GM23338 (cell line): ENCODE data around the gene HAO1. TPM values are rescaled to one million over a fixed set of nuclear protein-coding genes. Genes with fewer than 3 reads are reported as not detected.

Source experiments
- ATAC-seq: fragments of 200-7000 bp; cut with Tn5 transposase; 3 replicates; pipeline ENCODE4 v1.9.1; 2020
- DNase-seq: peaks from one replicate; pipeline ENCODE4 v3.0.0-alpha.2; 2015; ENCODE audit warnings: low spot score
- H2AFZ ChIP-seq: fragments of 200-600 bp; sonication (generic); 2 replicates; pipeline ENCODE4 v1.8.0; 2016; ENCODE audit warnings: antibody characterized with exemption, mild to moderate bottlenecking, moderate library complexity
- H3F3A ChIP-seq: fragments of 200-600 bp; sonication (generic); replicated peaks from 2 replicates; pipeline ENCODE4 v1.8.0; 2017; ENCODE audit warnings: antibody characterized with exemption, mixed run types, low read depth
- H3K27ac ChIP-seq: fragments of 200-600 bp; sonication (generic); 2 replicates; pipeline ENCODE4 v1.6.1; 2016; ENCODE audit warnings: low read depth
- H3K27me3 ChIP-seq: fragments of 200-600 bp; sonication (generic); 2 replicates; pipeline ENCODE4 v1.8.0; 2016; ENCODE audit warnings: mild to moderate bottlenecking, mixed run types, moderate library complexity; ENCODE audit not compliant: insufficient read depth
- H3K36me3 ChIP-seq: fragments of 200-600 bp; sonication (generic); 2 replicates; pipeline ENCODE4 v1.8.0; 2016; ENCODE audit warnings: mild to moderate bottlenecking; ENCODE audit not compliant: insufficient read depth
- H3K4me1 ChIP-seq: fragments of 200-600 bp; sonication (generic); 2 replicates; pipeline ENCODE4 v1.8.0; 2016; ENCODE audit warnings: mild to moderate bottlenecking, moderate library complexity; ENCODE audit not compliant: insufficient read depth
- H3K4me2 ChIP-seq: fragments of 200-600 bp; sonication (generic); 2 replicates; pipeline ENCODE4 v1.7.1; 2017; ENCODE audit warnings: mixed run types
- H3K4me3 ChIP-seq: fragments of 200-600 bp; sonication (generic); 2 replicates; pipeline ENCODE4 v1.6.1; 2016; ENCODE audit warnings: mixed run types
- H3K79me2 ChIP-seq: fragments of 200-600 bp; sonication (generic); replicated peaks from 2 replicates; pipeline ENCODE4 v1.8.0; 2017; ENCODE audit warnings: mild to moderate bottlenecking; ENCODE audit not compliant: insufficient read depth
- H3K9me2 ChIP-seq: fragments of 200-600 bp; sonication (generic); 2 replicates; pipeline ENCODE4 v1.8.0; 2017; ENCODE audit not compliant: insufficient read depth
- H4K20me1 ChIP-seq: fragments of 200-600 bp; sonication (generic); replicated peaks from 2 replicates; pipeline ENCODE4 v1.8.0; 2017; ENCODE audit warnings: mild to moderate bottlenecking; ENCODE audit not compliant: insufficient read depth
- H3K27ac Mint-ChIP-seq: 2 replicates; pipeline ENCODE4 v1.8.0; 2020; ENCODE audit warnings: inconsistent platforms, mild to moderate bottlenecking, moderate library complexity, mixed read lengths
- H3K27me3 Mint-ChIP-seq: 3 replicates; pipeline ENCODE4 v1.8.0; 2022; ENCODE audit warnings: low read depth, mild to moderate bottlenecking, moderate library complexity, mixed read lengths, inconsistent platforms; ENCODE audit not compliant: insufficient read depth, poor library complexity
- H3K36me3 Mint-ChIP-seq: 3 replicates; pipeline ENCODE4 v1.8.0; 2021; ENCODE audit warnings: low read depth, mild to moderate bottlenecking, inconsistent platforms, moderate library complexity, mixed read lengths
- H3K4me1 Mint-ChIP-seq: 3 replicates; pipeline ENCODE4 v1.8.0; 2020; ENCODE audit warnings: mild to moderate bottlenecking, inconsistent platforms, mixed read lengths
- H3K4me3 Mint-ChIP-seq: 3 replicates; pipeline ENCODE4 v1.8.0; 2021; ENCODE audit warnings: moderate library complexity, mild to moderate bottlenecking, inconsistent platforms, mixed read lengths
- H3K9me3 Mint-ChIP-seq: 3 replicates; pipeline ENCODE4 v1.8.0; 2020; ENCODE audit warnings: moderate library complexity, mild to moderate bottlenecking, inconsistent platforms, mixed read lengths
- CREB1 ChIP-seq: fragments of 250-450 bp; sonication (Bioruptor Pico); IDR thresholded peaks from 2 replicates; pipeline ENCODE4 v1.5.0; 2020; ENCODE audit warnings: low read depth, mild to moderate bottlenecking, moderate library complexity
- CTCF ChIP-seq, 2 experiments: fragments of 200-600 bp in 1 of 2; sonication (generic) in 1 of 2; conservative IDR thresholded peaks; 2 replicates each; pipeline versions ENCODE4 v1.5.1 to v1.6.1; 2016 to 2017; ENCODE audit warnings: antibody characterized with exemption in 2 of 2, low read depth in 2 of 2, mild to moderate bottlenecking in 2 of 2, moderate library complexity in 1 of 2
- ETS1 ChIP-seq: IDR thresholded peaks from 2 replicates; pipeline ENCODE4 v1.6.1; 2016; ENCODE audit warnings: antibody characterized with exemption
- EZH2 ChIP-seq: fragments of 200-600 bp; sonication (generic); IDR thresholded peaks from one replicate; pipeline ENCODE4 v1.8.0; 2017; ENCODE audit warnings: antibody characterized with exemption, mild to moderate bottlenecking, low read depth; ENCODE audit not compliant: unreplicated experiment
- EZH2phosphoT487 ChIP-seq: fragments of 200-600 bp; sonication (generic); IDR thresholded peaks from one replicate; pipeline ENCODE4 v1.8.1; 2018; ENCODE audit warnings: antibody characterized with exemption; ENCODE audit not compliant: unreplicated experiment
- JUNB ChIP-seq: IDR thresholded peaks from one replicate; pipeline ENCODE4 v1.6.1; 2016; ENCODE audit warnings: antibody characterized with exemption; ENCODE audit not compliant: unreplicated experiment
- NANOG ChIP-seq: IDR thresholded peaks from 2 replicates; pipeline ENCODE4 v1.6.1; 2016; ENCODE audit warnings: antibody characterized with exemption, borderline replicate concordance
- STAT1 ChIP-seq: IDR thresholded peaks from one replicate; pipeline ENCODE4 v1.6.1; 2016; ENCODE audit warnings: antibody characterized with exemption; ENCODE audit not compliant: unreplicated experiment
- ZNF114 ChIP-seq: fragments of 250-450 bp; sonication (Bioruptor Pico); IDR thresholded peaks from 2 replicates; pipeline ENCODE4 v1.5.0; 2020; ENCODE audit warnings: mild to moderate bottlenecking, moderate library complexity
- ZNF462 ChIP-seq: fragments of 250-450 bp; sonication (Bioruptor Pico); IDR thresholded peaks from 2 replicates; pipeline ENCODE4 v1.5.0; 2020; ENCODE audit warnings: mild to moderate bottlenecking, moderate library complexity
- polyA plus RNA-seq: library from polyadenylated mRNA; unstranded; fragments of >200 nt; fragmentation: Nextera tagmentation; extraction: Ambion mirVana; gene quantifications from 2 replicates; pipeline ENCODE4 v1.2.1, GENCODE V29; 2016
- total RNA-seq: library from RNA; depleted of rRNA; stranded (reverse); fragments of >200 nt; shearing (Covaris generic); gene quantifications from 2 replicates; pipeline ENCODE4 v1.2.3, GENCODE V29; 2014

Gene HAO1
- total and polyA plus RNA-seq, 2 experiments from 2014 or later: not detected

- TF ChIP-seq ETS1: no peak
- no peak for TF ChIP-seq STAT1
- TF ChIP-seq CREB1 (CRISPR knock-in tag): no peak
- TF ChIP-seq JUNB: no peak
- no peak for TF ChIP-seq EZH2phosphoT487
Measured at GRCh38 chr20:7868108-7868507, 72.2 kb downstream of the HAO1 start (continued).

DNA sequence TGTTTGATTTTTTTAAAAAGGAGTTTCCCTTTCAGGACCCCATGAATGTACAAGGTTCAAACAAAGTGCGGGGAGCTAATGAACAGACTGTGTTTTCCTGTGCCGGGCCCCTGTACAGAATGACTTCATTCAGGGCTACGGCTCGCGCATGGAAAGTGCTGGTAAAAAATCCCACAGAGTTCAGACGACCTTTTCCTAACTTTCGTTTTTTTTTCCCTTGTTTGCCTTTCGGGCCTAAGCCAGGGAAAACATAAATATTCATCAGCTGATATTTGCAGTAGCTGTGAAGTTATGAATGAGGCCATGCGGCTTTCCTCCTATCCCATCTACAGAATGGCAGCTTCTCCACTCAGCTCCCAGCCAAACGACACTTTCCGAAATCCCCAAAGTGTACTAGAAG is 74.0 kb downstream of the HAO1 start:
- Mint-ChIP-seq H3K4me1 (no peaks in the 10 kb centered on the region), H3K9me3 (no peaks in the 10 kb centered on the region), H3K36me3 (no peaks in the 10 kb centered on the region), H3K27ac (no peak overlapping the region), H3K4me3 (no peak overlapping the region), H3K27me3 (no peaks in the 10 kb centered on the region)
- H3K79me2 ChIP-seq: no peaks in the 10 kb centered on the region
- H3K4me2 ChIP-seq: no peak overlapping the region
- no peaks in the 10 kb centered on the region for H3K4me1 ChIP-seq
- H3K9me2 ChIP-seq: no peaks in the 10 kb centered on the region
- no peaks in the 10 kb centered on the region for H3K36me3 ChIP-seq
- no peak overlapping the region for H3K27ac ChIP-seq
- DNase-seq (no peak), ATAC-seq (no peak)
- H3K27me3 ChIP-seq: no peaks in the 10 kb centered on the region
- peak overlapping the region; percentile 88; the same call in 1 of the 2 replicates for H2AFZ ChIP-seq
- no peaks in the 10 kb centered on the region for H3F3A ChIP-seq
- no peaks in the 10 kb centered on the region for H4K20me1 ChIP-seq
- TF ChIP-seq ZNF114 (CRISPR knock-in tag) (no peak), NANOG (no peak)
- H3K4me3 ChIP-seq: no peak overlapping the region

DNA sequence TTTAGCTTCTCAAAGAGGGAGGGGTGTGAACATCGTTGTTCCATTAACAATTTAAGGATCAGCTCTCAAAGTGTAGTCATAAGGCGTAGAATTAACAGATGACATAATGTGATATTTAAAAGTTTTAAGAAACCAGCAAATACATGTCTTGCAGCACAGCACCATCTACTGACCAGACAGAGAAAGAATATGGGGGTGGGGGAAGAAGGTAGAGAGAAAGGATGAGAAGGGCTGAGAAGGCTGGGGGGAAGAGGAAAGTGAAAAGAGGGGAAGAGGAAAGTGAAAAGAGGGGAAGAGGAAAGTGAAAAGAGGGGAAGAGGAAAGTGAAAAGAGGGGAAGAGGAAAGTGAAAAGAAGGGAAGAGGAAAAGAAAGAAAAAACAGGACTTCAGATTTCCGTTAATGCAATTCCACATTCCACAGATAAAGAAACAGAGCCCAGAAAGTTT is 80.9 kb downstream of the HAO1 start:
- no peak overlapping the region for H2AFZ ChIP-seq
- peaks cover 13% of the 10 kb centered on the region for H3K4me1 Mint-ChIP-seq
- no peaks in the 10 kb centered on the region for H3K36me3 Mint-ChIP-seq
- ATAC-seq: peak; percentile 79
- peak; percentile 72 for DNase-seq
- H3K27ac ChIP-seq: no peak overlapping the region
- peaks cover 2% of the 10 kb centered on the region for H3K27me3 Mint-ChIP-seq
- no peaks in the 10 kb centered on the region for H3K9me2 ChIP-seq
- H3K4me3 Mint-ChIP-seq: no peak overlapping the region
- no peaks in the 10 kb centered on the region for H4K20me1 ChIP-seq
- H3K9me3 Mint-ChIP-seq: no peaks in the 10 kb centered on the region
- H3K27me3 ChIP-seq: no peaks in the 10 kb centered on the region
- H3K79me2 ChIP-seq: no peaks in the 10 kb centered on the region
- peaks cover 11% of the 10 kb centered on the region for H3K4me1 ChIP-seq
- H3K27ac Mint-ChIP-seq: no peak overlapping the region
- H3K36me3 ChIP-seq: no peaks in the 10 kb centered on the region
- H3K4me2 ChIP-seq: no peak overlapping the region
- no peaks in the 10 kb centered on the region for H3F3A ChIP-seq
- no peak overlapping the region for H3K4me3 ChIP-seq
- no peak for TF ChIP-seq ZNF462
- no peak for TF ChIP-seq EZH2
- TF ChIP-seq CTCF (conservative IDR thresholded peaks at IDR 0.05; ENCODE audit: low read depth in 2 of 2): peak; percentile 83 to 93
